OCI-LY1 (cell line): ENCODE results near the gene CARD14.

Experiments
- H2AFZ ChIP-seq: fragments of 200-600 bp; sonication (generic), shearing (Covaris generic); 2 replicates; pipeline ENCODE4 v1.6.0; 2014; ENCODE audit warnings: antibody characterized with exemption, mild to moderate bottlenecking, low read length
- H3F3A ChIP-seq: fragments of 200-600 bp; sonication (generic), shearing (Covaris generic); 2 replicates; pipeline ENCODE4 v1.6.0; 2014; ENCODE audit warnings: mild to moderate bottlenecking, antibody characterized with exemption, low read length, moderate library complexity; ENCODE audit not compliant: insufficient read depth
- H3K27ac ChIP-seq: fragments of 200-600 bp; sonication (generic); 2 replicates; pipeline ENCODE4 v1.5.1; 2014; ENCODE audit warnings: low read length, mixed run types, mild to moderate bottlenecking, low read depth; ENCODE audit not compliant: poor library complexity, severe bottlenecking
- H3K27me3 ChIP-seq: fragments of 200-600 bp; sonication (generic); 2 replicates; pipeline ENCODE4 v1.6.0; 2014; ENCODE audit warnings: antibody characterized with exemption, mild to moderate bottlenecking, low read length, moderate library complexity; ENCODE audit not compliant: insufficient read depth
- H3K36me3 ChIP-seq: fragments of 200-600 bp; sonication (generic); 2 replicates; pipeline ENCODE4 v1.6.1; 2014; ENCODE audit warnings: mild to moderate bottlenecking, antibody characterized with exemption, low read length, moderate library complexity, mixed read lengths; ENCODE audit not compliant: insufficient read depth
- H3K4me1 ChIP-seq: fragments of 200-600 bp; sonication (generic); 2 replicates; pipeline ENCODE4 v1.5.1; 2014; ENCODE audit warnings: mild to moderate bottlenecking, low read length, moderate library complexity; ENCODE audit not compliant: insufficient read depth, severe bottlenecking
- H3K4me2 ChIP-seq: fragments of 200-600 bp; sonication (generic), shearing (Covaris generic); 2 replicates; pipeline ENCODE4 v1.6.1; 2014; ENCODE audit warnings: low read length
- H3K4me3 ChIP-seq: fragments of 200-600 bp; sonication (generic); 2 replicates; pipeline ENCODE4 v1.5.1; 2014; ENCODE audit warnings: low read length, low read depth, mild to moderate bottlenecking, mixed read lengths; ENCODE audit not compliant: poor library complexity, severe bottlenecking
- H3K79me2 ChIP-seq: fragments of 200-600 bp; shearing (Covaris generic); 2 replicates; pipeline ENCODE4 v1.6.1; 2016; ENCODE audit warnings: mixed run types, low read length, mixed read lengths; ENCODE audit not compliant: insufficient read depth
- H3K9ac ChIP-seq: fragments of 200-600 bp; sonication (generic), shearing (Covaris generic); 2 replicates; pipeline ENCODE4 v1.6.1; 2014; ENCODE audit warnings: mild to moderate bottlenecking, low read length, mixed read lengths
- H3K9me2 ChIP-seq: fragments of 200-600 bp; sonication (generic), shearing (Covaris generic); 2 replicates; pipeline ENCODE4 v1.6.1; 2014; ENCODE audit warnings: low read depth, mild to moderate bottlenecking, low read length, mixed read lengths
- H3K9me3 ChIP-seq: fragments of 200-600 bp; shearing (Covaris generic); 2 replicates; pipeline ENCODE4 v1.6.1; 2014; ENCODE audit warnings: low read length, mixed read lengths
- H4K20me1 ChIP-seq: fragments of 200-600 bp; sonication (generic), shearing (Covaris generic); 2 replicates; pipeline ENCODE4 v1.6.0; 2016; ENCODE audit warnings: mild to moderate bottlenecking, low read length; ENCODE audit not compliant: insufficient read depth
- CTCF ChIP-seq: fragments of 200-600 bp; sonication (generic), shearing (Covaris generic); IDR thresholded peaks from 2 replicates; pipeline ENCODE4 v1.5.1; 2017; ENCODE audit warnings: mild to moderate bottlenecking, antibody characterized with exemption, low read length, moderate library complexity, mixed read lengths
- EZH2 ChIP-seq: fragments of 200-600 bp; sonication (generic), shearing (Covaris generic); IDR thresholded peaks from 2 replicates; pipeline ENCODE4 v1.8.0; 2017; ENCODE audit warnings: borderline replicate concordance, mixed run types, mild to moderate bottlenecking, antibody characterized with exemption, low read length, moderate library complexity, mixed read lengths

CARD14 gene

GRCh38 chr17:80219763-80220053 is 49.9 kb downstream of the CARD14 start:
- Histone ChIP-seq H3K9me2 (no peaks in the 10 kb centered on the region), H3K4me1 (peaks cover 16% of the 10 kb centered on the region), H3K27me3 (peaks cover 29% of the 10 kb centered on the region; the same call in 1 of the 2 replicates), H2AFZ (no peak overlapping the region), H3K9ac (no peak overlapping the region), H3K9me3 (no peaks in the 10 kb centered on the region), H3K4me2 (peak overlapping the region; percentile 57), H3K36me3 (no peaks in the 10 kb centered on the region), H4K20me1 (no peaks in the 10 kb centered on the region), H3K4me3 (peak overlapping the region; percentile 50), H3K27ac (no peak overlapping the region), H3F3A (no peaks in the 10 kb centered on the region; the same call in 1 of the 2 replicates), H3K79me2 (no peaks in the 10 kb centered on the region)
- TF ChIP-seq CTCF, result no peak
- no peak for TF ChIP-seq EZH2

DNA sequence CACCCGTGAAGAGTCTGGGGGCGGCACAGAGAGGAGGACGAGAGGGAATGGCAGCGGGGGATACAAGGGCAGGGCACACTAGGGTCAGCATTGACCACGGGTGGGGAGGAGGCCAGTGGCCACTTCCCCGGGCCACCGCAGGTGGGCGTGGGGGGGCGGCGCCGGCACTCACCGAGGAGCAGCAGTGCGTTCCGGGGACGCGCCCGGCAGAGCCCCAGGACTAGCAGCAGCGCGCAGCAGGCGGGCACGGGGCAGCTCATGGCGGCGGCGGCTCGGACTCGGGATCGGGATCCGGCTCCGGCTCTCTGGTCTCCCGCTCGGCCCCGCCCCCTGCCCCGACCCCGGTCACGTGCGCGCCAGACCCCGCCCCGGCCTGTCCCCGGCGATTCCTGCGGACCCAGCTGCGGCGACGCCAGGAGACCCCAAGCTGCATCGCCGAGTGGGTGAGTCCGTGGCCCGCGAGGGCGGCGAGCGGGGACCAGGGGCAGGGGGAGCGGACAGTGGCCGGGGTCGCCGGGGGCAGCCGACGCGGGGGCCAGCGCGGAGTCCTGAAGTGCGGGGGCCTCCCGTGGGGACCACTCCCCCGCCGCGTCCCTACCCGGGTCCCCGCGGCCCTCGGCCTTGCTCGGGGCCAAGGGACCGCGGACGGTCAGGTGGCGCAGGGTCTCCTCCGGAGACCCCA is 50.4 kb downstream of the CARD14 start, which contains the start of the genes SGSH and SLC26A11:
SGSH (minus strand) TSS at position 280 of the 682 bp plus-strand sequence; CDS start at position 260, 20 bp downstream.
SLC26A11 (plus strand) TSS at position 374 of the 682 bp plus-strand sequence. CDS start 1,134 bp downstream, outside the sequence.
- no peak within 1 kb of the TSS for H3K27ac ChIP-seq
- no peaks in the 10 kb centered on the region for H3K79me2 ChIP-seq
- H3K4me1 ChIP-seq, result peaks cover 16% of the 10 kb centered on the region
- H4K20me1 ChIP-seq, result no peaks in the 10 kb centered on the region
- H2AFZ ChIP-seq, result no peak within 1 kb of the TSS
- TF ChIP-seq EZH2, result no peak
- TF ChIP-seq CTCF, result no peak
- H3K9me3 ChIP-seq, result no peaks in the 10 kb centered on the region
- H3F3A ChIP-seq, result no peaks in the 10 kb centered on the region; the same call in 1 of the 2 replicates
- peaks cover 30% of the 10 kb centered on the region; the same call in 1 of the 2 replicates for H3K27me3 ChIP-seq
- peak within 1 kb of the TSS; percentile 57 for H3K4me2 ChIP-seq
- H3K9me2 ChIP-seq, result no peaks in the 10 kb centered on the region
- H3K36me3 ChIP-seq, result no peaks in the 10 kb centered on the region
- peak within 1 kb of the TSS; percentile 50 for H3K4me3 ChIP-seq
- no peak within 1 kb of the TSS for H3K9ac ChIP-seq

- no peaks in the 10 kb centered on the region for H4K20me1 ChIP-seq
Measured at GRCh38 chr17:80220736-80221215, 50.9 kb downstream of the CARD14 start.

More at GRCh38 chr17:80220736-80221215, 50.9 kb downstream of the CARD14 start:
- no peaks in the 10 kb centered on the region for H3K36me3 ChIP-seq
- H3K79me2 ChIP-seq, result no peaks in the 10 kb centered on the region
- H3F3A ChIP-seq, result no peaks in the 10 kb centered on the region; the same call in 1 of the 2 replicates
- H3K4me2 ChIP-seq, result no peak overlapping the region; the same call in 1 of the 2 replicates
- H3K27me3 ChIP-seq, result peaks cover 30% of the 10 kb centered on the region; the same call in 1 of the 2 replicates
- no peak overlapping the region for H3K9ac ChIP-seq
- H3K9me3 ChIP-seq, result no peaks in the 10 kb centered on the region
- no peaks in the 10 kb centered on the region for H3K9me2 ChIP-seq
- no peak overlapping the region for H2AFZ ChIP-seq
- peaks cover 16% of the 10 kb centered on the region for H3K4me1 ChIP-seq
- H3K4me3 ChIP-seq, result peak overlapping the region; percentile 50
- TF ChIP-seq EZH2, result no peak
- no peak for TF ChIP-seq CTCF
- H3K27ac ChIP-seq, result no peak overlapping the region
